ENCODE results near the gene EYA2.
"Not testable (repeated sequence)": the region's sequence is repeated elsewhere in the genome, so short reads cannot be mapped to it uniquely, and the experiment has no call there.

Gene EYA2

GRCh38 chr20:46929902-46930301 lies 35.3 kb downstream of the EYA2 start (continued):
- TF ChIP-seq ZC3H10 (CRISPR knock-in tag; IDR thresholded peaks at IDR 0.05) = no peak
- no peak for TF ChIP-seq PATZ1 (CRISPR knock-in tag; IDR thresholded peaks at IDR 0.05; ENCODE audit: borderline replicate concordance)
- TF ChIP-seq ESRRG (CRISPR knock-in tag; IDR thresholded peaks at IDR 0.05) = no peak
- no peak for TF ChIP-seq GLIS3 (CRISPR knock-in tag; IDR thresholded peaks at IDR 0.05)
- no peak for TF ChIP-seq TCF4 (CRISPR knock-in tag; IDR thresholded peaks at IDR 0.05; ENCODE audit: borderline replicate concordance)

- TF ChIP-seq CREB5 (CRISPR knock-in tag; IDR thresholded peaks at IDR 0.05; ENCODE audit: low read depth) (no peak), TCF4 (CRISPR knock-in tag; IDR thresholded peaks at IDR 0.05; ENCODE audit: borderline replicate concordance) (no peak), PPARA (CRISPR knock-in tag; IDR thresholded peaks at IDR 0.05; ENCODE audit: borderline replicate concordance) (no peak), BACH2 (CRISPR knock-in tag; IDR thresholded peaks at IDR 0.05; ENCODE audit: borderline replicate concordance) (no peak), ISL1 (CRISPR knock-in tag; IDR thresholded peaks at IDR 0.05) (no peak), ZNF565 (CRISPR knock-in tag; conservative IDR thresholded peaks at IDR 0.05; ENCODE audit: low read depth) (no peak), TOX (CRISPR knock-in tag; IDR thresholded peaks at IDR 0.05; ENCODE audit: borderline replicate concordance) (no peak), ZNF70 (CRISPR knock-in tag; IDR thresholded peaks at IDR 0.05) (no peak), RARB (CRISPR knock-in tag; IDR thresholded peaks at IDR 0.05) (no peak), ZC3H10 (CRISPR knock-in tag; IDR thresholded peaks at IDR 0.05) (no peak), PATZ1 (CRISPR knock-in tag; IDR thresholded peaks at IDR 0.05; ENCODE audit: borderline replicate concordance) (no peak), OSR1 (CRISPR knock-in tag; IDR thresholded peaks at IDR 0.05) (no peak), ARNTL (CRISPR knock-in tag; IDR thresholded peaks at IDR 0.05; ENCODE audit: borderline replicate concordance, low read depth) (no peak), TSHZ2 (CRISPR knock-in tag; IDR thresholded peaks at IDR 0.05) (no peak), POU6F1 (CRISPR knock-in tag; IDR thresholded peaks at IDR 0.05; ENCODE audit: borderline replicate concordance, low read depth) (no peak), ZFP3 (CRISPR knock-in tag; IDR thresholded peaks at IDR 0.05) (no peak), ESRRG (CRISPR knock-in tag; IDR thresholded peaks at IDR 0.05) (no peak)
- ATAC-seq = no peak
Measured at GRCh38 chr20:46930640-46931339, 36.1 kb downstream of the EYA2 start.

GRCh38 chr20:46931699-46932098 lies 37.1 kb downstream of the EYA2 start:
- TF ChIP-seq OSR1 (CRISPR knock-in tag; IDR thresholded peaks at IDR 0.05) (no peak), BACH2 (CRISPR knock-in tag; IDR thresholded peaks at IDR 0.05; ENCODE audit: borderline replicate concordance) (no peak), ZNF565 (CRISPR knock-in tag; conservative IDR thresholded peaks at IDR 0.05; ENCODE audit: low read depth) (no peak), CREB5 (CRISPR knock-in tag; IDR thresholded peaks at IDR 0.05; ENCODE audit: low read depth) (no peak), TCF4 (CRISPR knock-in tag; IDR thresholded peaks at IDR 0.05; ENCODE audit: borderline replicate concordance) (no peak), TOX (CRISPR knock-in tag; IDR thresholded peaks at IDR 0.05; ENCODE audit: borderline replicate concordance) (no peak), ZFP3 (CRISPR knock-in tag; IDR thresholded peaks at IDR 0.05) (no peak), ZC3H10 (CRISPR knock-in tag; IDR thresholded peaks at IDR 0.05) (no peak), GLIS3 (CRISPR knock-in tag; IDR thresholded peaks at IDR 0.05) (no peak)
- no peak for ATAC-seq

GRCh38 chr20:46932439-46932838 lies 37.8 kb downstream of the EYA2 start:
- not testable (repeated sequence) for ATAC-seq

Data from SK-N-SH treated with all-trans-retinoic acid at 6 μM for 48 hours (cell line).